ENCODE results near the gene CALN1.

DNA sequence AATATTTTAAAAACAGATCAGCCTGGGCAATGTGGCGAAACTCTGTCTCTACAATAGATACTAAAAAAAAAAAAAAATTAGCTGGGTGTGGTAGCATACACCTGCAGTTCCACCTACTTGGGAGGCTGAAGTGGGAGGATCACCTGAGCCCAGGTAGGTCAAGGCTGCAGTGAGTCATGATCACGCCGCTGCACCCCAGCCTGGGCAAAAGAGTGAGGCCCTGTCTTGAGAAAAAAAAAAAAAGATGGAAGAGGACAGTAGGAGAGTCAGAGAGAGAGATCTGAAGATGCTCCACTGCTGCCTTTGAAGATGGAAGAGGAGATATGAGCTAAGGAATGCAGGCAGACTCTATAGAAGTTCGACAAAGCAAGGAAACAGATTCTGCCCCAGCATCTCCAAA, 181.9 kb downstream of the CALN1 start:
- TF ChIP-seq, protein P1, sequence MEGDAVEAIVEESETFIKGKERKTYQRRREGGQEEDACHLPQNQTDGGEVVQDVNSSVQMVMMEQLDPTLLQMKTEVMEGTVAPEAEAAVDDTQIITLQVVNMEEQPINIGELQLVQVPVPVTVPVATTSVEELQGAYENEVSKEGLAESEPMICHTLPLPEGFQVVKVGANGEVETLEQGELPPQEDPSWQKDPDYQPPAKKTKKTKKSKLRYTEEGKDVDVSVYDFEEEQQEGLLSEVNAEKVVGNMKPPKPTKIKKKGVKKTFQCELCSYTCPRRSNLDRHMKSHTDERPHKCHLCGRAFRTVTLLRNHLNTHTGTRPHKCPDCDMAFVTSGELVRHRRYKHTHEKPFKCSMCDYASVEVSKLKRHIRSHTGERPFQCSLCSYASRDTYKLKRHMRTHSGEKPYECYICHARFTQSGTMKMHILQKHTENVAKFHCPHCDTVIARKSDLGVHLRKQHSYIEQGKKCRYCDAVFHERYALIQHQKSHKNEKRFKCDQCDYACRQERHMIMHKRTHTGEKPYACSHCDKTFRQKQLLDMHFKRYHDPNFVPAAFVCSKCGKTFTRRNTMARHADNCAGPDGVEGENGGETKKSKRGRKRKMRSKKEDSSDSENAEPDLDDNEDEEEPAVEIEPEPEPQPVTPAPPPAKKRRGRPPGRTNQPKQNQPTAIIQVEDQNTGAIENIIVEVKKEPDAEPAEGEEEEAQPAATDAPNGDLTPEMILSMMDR (IDR thresholded peaks at IDR 0.05), result no peak
- TF ChIP-seq POLR2A (IDR thresholded peaks at IDR 0.05) (no peak), POLR2AphosphoS5 (IDR thresholded peaks at IDR 0.05) (no peak), EP300 (IDR thresholded peaks at IDR 0.05) (no peak)
